ENCODE results near the gene SLC25A10.

Gene SLC25A10

GRCh38 chr17:81706757-81707624 is 5.1 kb upstream of the SLC25A10 start:
- no peak for DNase-seq

- no peak for DNase-seq
Observed at GRCh38 chr17:81707725-81708646, 4.1 kb upstream of the SLC25A10 start.

- no peak for DNase-seq
Observed at GRCh38 chr17:81708739-81709185, 3.3 kb upstream of the SLC25A10 start.

- peak; percentile 73 for DNase-seq
Observed at GRCh38 chr17:81710514-81711308, 1.4 kb upstream of the SLC25A10 start.

- peak; percentile 70 for DNase-seq
Observed at GRCh38 chr17:81712468-81713003, 452 bp downstream of the SLC25A10 start.

- DNase-seq: peak; percentile 62
Observed at GRCh38 chr17:81713004-81713555, 996 bp downstream of the SLC25A10 start.

GRCh38 chr17:81713556-81714411 is 1.7 kb downstream of the SLC25A10 start:
- DNase-seq: peak; percentile 62

- no peak for DNase-seq
Observed at GRCh38 chr17:81714412-81715106, 2.5 kb downstream of the SLC25A10 start.

GRCh38 chr17:81715107-81715871 is 3.2 kb downstream of the SLC25A10 start:
- no peak for DNase-seq

- no peak for DNase-seq
Observed at GRCh38 chr17:81715872-81716673, 4.0 kb downstream of the SLC25A10 start.

GRCh38 chr17:81716674-81716996 is 4.6 kb downstream of the SLC25A10 start:
- no peak for DNase-seq

- no peak for DNase-seq
Observed at GRCh38 chr17:81717049-81717765, 5.1 kb downstream of the SLC25A10 start.

- DNase-seq: no peak
Observed at GRCh38 chr17:81717766-81718089, 5.6 kb downstream of the SLC25A10 start.

GRCh38 chr17:81719410-81720266 is 7.6 kb downstream of the SLC25A10 start:
- DNase-seq: no peak

GRCh38 chr17:81720267-81721071 is 8.4 kb downstream of the SLC25A10 start:
- no peak for DNase-seq
